Neutrophil (primary cell): ENCODE measurements around the gene CCHCR1.

ENCODE experiments used
- H3K27ac ChIP-seq: fragments of 200-600 bp; sonication (generic); 2 replicates; pipeline ENCODE4 v1.5.1; 2016; ENCODE audit warnings: mild to moderate bottlenecking, moderate library complexity
- H3K27me3 ChIP-seq: fragments of 200-600 bp; sonication (generic); 2 replicates; pipeline ENCODE4 v1.6.0; 2016; ENCODE audit warnings: mild to moderate bottlenecking
- H3K36me3 ChIP-seq: fragments of 200-600 bp; sonication (generic); 2 replicates; pipeline ENCODE4 v1.5.1; 2017
- H3K4me1 ChIP-seq, 2 experiments: fragments of 200-600 bp in 1 of 2; sonication (generic) in 1 of 2; 1 replicate in 1 of 2; 2 replicates in 1 of 2; pipeline versions ENCODE4 v1.5.1 to v1.6.1; 2013 to 2016; ENCODE audit warnings: low read depth in 1 of 2, low read length in 1 of 2, mild to moderate bottlenecking in 1 of 2, moderate library complexity in 1 of 2; ENCODE audit not compliant: control insufficient read depth in 1 of 2, insufficient read depth in 1 of 2
- H3K4me3 ChIP-seq, 2 experiments: fragments of 200-600 bp in 1 of 2; sonication (generic) in 1 of 2; 1 replicate in 1 of 2; 2 replicates in 1 of 2; pipeline ENCODE4 v1.5.1; 2013 to 2016; ENCODE audit warnings: low read depth in 1 of 2, low read length in 1 of 2, mild to moderate bottlenecking in 1 of 2, moderate library complexity in 1 of 2
- H3K9me3 ChIP-seq: fragments of 200-600 bp; sonication (generic); 2 replicates; pipeline ENCODE4 v1.5.1; 2016
- TF ChIP-seq, protein P1 (sequence below): fragments of 200-600 bp; sonication (generic); IDR thresholded peaks from 2 replicates; pipeline ENCODE4 v1.5.1; 2016; ENCODE audit warnings: antibody characterized with exemption

Gene CCHCR1

DNA sequence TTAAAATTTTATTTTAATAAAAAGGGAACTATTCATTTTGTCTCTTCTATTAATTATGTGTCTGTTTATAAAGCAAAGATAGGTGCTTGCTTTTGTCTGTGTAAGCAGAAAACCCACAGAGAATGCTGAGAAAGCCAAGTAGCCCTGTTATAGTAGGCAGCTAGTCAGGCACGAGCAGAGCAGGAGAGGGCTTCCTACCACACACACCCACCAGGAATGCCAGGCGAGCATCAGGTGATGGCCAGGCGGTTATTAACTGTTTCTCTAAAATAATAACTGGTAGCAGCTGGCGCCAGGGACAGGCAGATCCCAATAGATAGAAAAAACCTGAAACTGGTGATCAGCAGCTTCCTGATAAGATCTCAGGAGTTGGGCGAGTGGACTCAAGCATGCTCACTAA, 60.9 kb downstream of the CCHCR1 start:
- H3K4me1 ChIP-seq, result no peaks in the 10 kb centered on the region
- H3K4me3 ChIP-seq, result no peak overlapping the region
- TF ChIP-seq, protein P1, sequence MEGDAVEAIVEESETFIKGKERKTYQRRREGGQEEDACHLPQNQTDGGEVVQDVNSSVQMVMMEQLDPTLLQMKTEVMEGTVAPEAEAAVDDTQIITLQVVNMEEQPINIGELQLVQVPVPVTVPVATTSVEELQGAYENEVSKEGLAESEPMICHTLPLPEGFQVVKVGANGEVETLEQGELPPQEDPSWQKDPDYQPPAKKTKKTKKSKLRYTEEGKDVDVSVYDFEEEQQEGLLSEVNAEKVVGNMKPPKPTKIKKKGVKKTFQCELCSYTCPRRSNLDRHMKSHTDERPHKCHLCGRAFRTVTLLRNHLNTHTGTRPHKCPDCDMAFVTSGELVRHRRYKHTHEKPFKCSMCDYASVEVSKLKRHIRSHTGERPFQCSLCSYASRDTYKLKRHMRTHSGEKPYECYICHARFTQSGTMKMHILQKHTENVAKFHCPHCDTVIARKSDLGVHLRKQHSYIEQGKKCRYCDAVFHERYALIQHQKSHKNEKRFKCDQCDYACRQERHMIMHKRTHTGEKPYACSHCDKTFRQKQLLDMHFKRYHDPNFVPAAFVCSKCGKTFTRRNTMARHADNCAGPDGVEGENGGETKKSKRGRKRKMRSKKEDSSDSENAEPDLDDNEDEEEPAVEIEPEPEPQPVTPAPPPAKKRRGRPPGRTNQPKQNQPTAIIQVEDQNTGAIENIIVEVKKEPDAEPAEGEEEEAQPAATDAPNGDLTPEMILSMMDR, result no peak
- H3K27ac ChIP-seq, result no peak overlapping the region
- H3K27me3 ChIP-seq, result no peaks in the 10 kb centered on the region
- H3K9me3 ChIP-seq, result no peaks in the 10 kb centered on the region
- no peaks in the 10 kb centered on the region for H3K36me3 ChIP-seq

DNA sequence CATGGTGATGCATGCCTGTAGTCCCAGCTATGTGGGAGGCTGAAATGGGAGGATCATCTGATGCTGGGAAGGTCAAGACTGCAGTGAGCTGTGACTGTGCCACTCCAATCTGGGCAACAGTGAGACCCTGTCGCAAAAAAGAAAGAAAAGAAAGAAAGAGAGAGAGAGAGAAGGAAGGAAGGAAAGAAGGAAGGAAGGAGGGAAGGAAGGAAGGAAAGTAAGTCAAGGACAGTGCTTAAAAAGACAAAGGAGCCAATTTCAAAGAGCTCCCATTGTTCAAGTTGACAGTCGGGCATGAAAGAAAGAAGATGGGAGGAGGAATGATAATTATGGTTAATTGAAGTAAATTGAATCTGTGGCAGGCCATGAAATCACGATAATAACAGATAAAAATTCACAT, 61.4 kb downstream of the CCHCR1 start:
- Histone ChIP-seq H3K4me3 (no peak overlapping the region), H3K4me1 (no peaks in the 10 kb centered on the region), H3K27me3 (no peaks in the 10 kb centered on the region), H3K36me3 (no peaks in the 10 kb centered on the region), H3K27ac (no peak overlapping the region), H3K9me3 (no peaks in the 10 kb centered on the region)
- TF ChIP-seq, protein P1, result no peak

DNA sequence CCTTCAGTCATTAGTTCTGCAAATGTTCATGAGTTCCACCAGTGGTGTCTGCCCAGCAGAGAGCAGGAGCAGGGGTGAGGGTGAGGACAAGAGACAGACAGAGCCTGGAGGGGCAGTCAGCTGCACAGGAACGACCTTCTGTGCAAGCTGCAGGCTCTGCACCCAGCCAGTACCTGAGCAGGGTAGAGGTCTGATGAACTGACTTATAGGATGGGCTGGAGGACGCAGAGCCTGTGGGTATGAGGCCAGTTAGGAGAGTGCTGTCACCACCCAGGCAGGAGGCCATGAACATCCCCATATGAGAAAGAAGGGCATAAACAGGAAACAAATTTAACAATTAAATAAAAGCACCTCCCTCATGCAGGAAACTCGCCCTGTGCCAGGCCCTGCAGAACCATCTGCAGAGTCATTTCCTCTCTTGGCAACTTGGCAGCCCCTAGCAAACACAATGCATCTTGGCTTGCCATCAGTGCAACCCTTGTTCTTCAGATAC, 63.2 kb downstream of the CCHCR1 start:
- Histone ChIP-seq H3K4me1 (no peaks in the 10 kb centered on the region), H3K27me3 (no peaks in the 10 kb centered on the region), H3K4me3 (no peak overlapping the region), H3K9me3 (no peaks in the 10 kb centered on the region), H3K36me3 (no peaks in the 10 kb centered on the region), H3K27ac (no peak overlapping the region)
- TF ChIP-seq, protein P1, result no peak

DNA sequence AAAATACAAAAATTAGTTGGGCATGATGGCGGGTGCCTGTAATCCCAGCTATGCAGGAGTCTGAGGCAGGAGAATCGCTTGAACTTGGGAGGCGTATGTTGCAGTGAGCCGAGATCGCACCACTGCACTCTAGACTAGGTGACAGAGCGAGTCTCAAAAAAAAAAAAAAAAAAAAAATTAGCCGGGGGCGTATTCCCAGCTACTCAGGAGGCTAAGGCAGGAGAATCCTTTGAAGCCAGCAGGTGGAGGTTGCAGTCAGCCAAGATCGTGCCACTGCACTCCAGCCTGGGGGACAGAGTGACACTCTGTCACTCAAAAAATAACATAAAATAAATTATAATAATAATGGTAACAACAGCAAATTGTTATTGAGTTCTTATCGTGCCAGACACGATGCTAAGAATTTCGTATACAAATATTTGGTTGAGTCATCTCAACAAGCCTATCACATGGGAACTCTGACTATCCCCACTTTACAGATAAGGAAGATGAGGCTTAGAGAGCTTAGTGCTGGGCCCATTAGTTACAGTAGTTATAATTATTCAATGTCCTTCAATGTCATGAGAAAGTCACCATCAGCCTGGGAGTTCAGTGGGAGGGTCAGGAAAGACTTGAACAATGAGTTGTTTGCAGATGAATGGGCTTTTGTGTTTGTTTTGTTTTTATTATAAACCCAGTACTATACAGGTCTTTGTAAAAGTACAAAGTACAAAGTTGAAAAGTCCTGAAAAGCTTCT, 64.7 kb downstream of the CCHCR1 start:
- no peaks in the 10 kb centered on the region for H3K9me3 ChIP-seq
- no peaks in the 10 kb centered on the region for H3K27me3 ChIP-seq
- no peak overlapping the region for H3K27ac ChIP-seq
- TF ChIP-seq, protein P1, result no peak
- no peaks in the 10 kb centered on the region for H3K36me3 ChIP-seq
- no peaks in the 10 kb centered on the region for H3K4me1 ChIP-seq
- H3K4me3 ChIP-seq, result no peak overlapping the region
